Measurements from ENCODE around the gene SYCP3.

The SYCP3 gene

DNA sequence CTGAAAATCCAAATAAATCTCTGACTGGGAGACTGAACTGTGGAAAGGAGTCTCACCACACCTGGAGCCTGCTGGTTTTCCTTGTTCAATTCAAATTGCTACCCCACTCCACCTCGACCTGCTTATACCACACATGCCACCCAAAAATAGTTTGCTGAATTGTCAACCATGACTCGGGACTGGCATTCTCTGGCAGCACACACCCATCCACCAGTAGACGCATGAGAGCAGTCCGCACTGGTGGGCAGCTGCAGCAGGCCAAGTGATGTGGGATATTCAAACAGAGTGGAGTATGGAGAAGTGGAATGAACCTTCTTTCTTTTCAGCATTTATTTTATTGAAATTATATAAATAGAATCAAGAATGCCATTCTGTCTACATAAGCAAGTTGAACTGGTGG is 38.7 kb upstream of the SYCP3 start:
- TF ChIP-seq FOXM1 (IDR thresholded peaks at IDR 0.05; ENCODE audit: borderline replicate concordance, low read depth), result no peak
- no peak for TF ChIP-seq CREB1 (IDR thresholded peaks at IDR 0.05; ENCODE audit: low read depth)
- TF ChIP-seq EGR1 (IDR thresholded peaks at IDR 0.05), result no peak
- no peak for TF ChIP-seq CEBPB (IDR thresholded peaks at IDR 0.05)
- TF ChIP-seq RAD21 (IDR thresholded peaks at IDR 0.05; ENCODE audit: low read depth), result no peak
- TF ChIP-seq ZBTB7A (IDR thresholded peaks at IDR 0.05; ENCODE audit: low read depth), result no peak
- TF ChIP-seq, protein P1, sequence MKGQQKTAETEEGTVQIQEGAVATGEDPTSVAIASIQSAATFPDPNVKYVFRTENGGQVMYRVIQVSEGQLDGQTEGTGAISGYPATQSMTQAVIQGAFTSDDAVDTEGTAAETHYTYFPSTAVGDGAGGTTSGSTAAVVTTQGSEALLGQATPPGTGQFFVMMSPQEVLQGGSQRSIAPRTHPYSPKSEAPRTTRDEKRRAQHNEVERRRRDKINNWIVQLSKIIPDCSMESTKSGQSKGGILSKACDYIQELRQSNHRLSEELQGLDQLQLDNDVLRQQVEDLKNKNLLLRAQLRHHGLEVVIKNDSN (IDR thresholded peaks at IDR 0.05), result no peak
- TF ChIP-seq, protein P2, sequence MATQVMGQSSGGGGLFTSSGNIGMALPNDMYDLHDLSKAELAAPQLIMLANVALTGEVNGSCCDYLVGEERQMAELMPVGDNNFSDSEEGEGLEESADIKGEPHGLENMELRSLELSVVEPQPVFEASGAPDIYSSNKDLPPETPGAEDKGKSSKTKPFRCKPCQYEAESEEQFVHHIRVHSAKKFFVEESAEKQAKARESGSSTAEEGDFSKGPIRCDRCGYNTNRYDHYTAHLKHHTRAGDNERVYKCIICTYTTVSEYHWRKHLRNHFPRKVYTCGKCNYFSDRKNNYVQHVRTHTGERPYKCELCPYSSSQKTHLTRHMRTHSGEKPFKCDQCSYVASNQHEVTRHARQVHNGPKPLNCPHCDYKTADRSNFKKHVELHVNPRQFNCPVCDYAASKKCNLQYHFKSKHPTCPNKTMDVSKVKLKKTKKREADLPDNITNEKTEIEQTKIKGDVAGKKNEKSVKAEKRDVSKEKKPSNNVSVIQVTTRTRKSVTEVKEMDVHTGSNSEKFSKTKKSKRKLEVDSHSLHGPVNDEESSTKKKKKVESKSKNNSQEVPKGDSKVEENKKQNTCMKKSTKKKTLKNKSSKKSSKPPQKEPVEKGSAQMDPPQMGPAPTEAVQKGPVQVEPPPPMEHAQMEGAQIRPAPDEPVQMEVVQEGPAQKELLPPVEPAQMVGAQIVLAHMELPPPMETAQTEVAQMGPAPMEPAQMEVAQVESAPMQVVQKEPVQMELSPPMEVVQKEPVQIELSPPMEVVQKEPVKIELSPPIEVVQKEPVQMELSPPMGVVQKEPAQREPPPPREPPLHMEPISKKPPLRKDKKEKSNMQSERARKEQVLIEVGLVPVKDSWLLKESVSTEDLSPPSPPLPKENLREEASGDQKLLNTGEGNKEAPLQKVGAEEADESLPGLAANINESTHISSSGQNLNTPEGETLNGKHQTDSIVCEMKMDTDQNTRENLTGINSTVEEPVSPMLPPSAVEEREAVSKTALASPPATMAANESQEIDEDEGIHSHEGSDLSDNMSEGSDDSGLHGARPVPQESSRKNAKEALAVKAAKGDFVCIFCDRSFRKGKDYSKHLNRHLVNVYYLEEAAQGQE (IDR thresholded peaks at IDR 0.05; ENCODE audit: low read depth), result no peak
- no peak for TF ChIP-seq TAF1 (IDR thresholded peaks at IDR 0.05; ENCODE audit: low read depth)
- TF ChIP-seq NFIC (IDR thresholded peaks at IDR 0.05), result no peak
- TF ChIP-seq, protein P3, sequence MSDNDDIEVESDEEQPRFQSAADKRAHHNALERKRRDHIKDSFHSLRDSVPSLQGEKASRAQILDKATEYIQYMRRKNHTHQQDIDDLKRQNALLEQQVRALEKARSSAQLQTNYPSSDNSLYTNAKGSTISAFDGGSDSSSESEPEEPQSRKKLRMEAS (IDR thresholded peaks at IDR 0.05), result no peak
- TF ChIP-seq EP300 (IDR thresholded peaks at IDR 0.05; ENCODE audit: borderline replicate concordance), result no peak
- TF ChIP-seq YY1 (IDR thresholded peaks at IDR 0.05; ENCODE audit: low read depth), result no peak
- TF ChIP-seq TCF12 (IDR thresholded peaks at IDR 0.05; ENCODE audit: low read depth), result no peak

DNA sequence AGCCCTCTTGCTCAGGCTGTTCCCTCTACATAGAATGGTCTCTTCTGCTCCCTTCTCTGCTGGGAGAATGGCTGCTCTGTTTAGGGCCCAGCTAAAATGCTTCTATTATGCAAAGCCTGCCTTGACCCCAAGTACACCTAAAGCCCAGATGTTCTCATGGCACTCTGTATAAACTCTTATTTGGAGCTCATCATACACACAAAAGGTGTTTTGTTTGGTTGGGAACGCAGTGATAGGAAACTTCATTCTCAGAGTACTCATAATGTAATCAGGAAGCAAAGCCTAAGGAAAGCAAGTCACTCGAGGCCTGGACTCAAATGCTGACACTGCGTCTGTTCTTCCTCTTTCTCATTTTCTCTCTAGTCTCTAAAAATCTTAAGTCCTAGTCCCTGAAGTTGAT is 38.2 kb upstream of the SYCP3 start:
- TF ChIP-seq NFIC (IDR thresholded peaks at IDR 0.05), result no peak
- TF ChIP-seq FOXM1 (IDR thresholded peaks at IDR 0.05; ENCODE audit: borderline replicate concordance, low read depth), result no peak
- no peak for TF ChIP-seq RAD21 (IDR thresholded peaks at IDR 0.05; ENCODE audit: low read depth)
- no peak for TF ChIP-seq TCF12 (IDR thresholded peaks at IDR 0.05; ENCODE audit: low read depth)
- TF ChIP-seq, protein P3 (IDR thresholded peaks at IDR 0.05), result no peak
- no peak for TF ChIP-seq TAF1 (IDR thresholded peaks at IDR 0.05; ENCODE audit: low read depth)
- TF ChIP-seq, protein P1 (IDR thresholded peaks at IDR 0.05), result no peak
- TF ChIP-seq CREB1 (IDR thresholded peaks at IDR 0.05; ENCODE audit: low read depth), result no peak
- TF ChIP-seq, protein P2 (IDR thresholded peaks at IDR 0.05; ENCODE audit: low read depth), result no peak
- TF ChIP-seq YY1 (IDR thresholded peaks at IDR 0.05; ENCODE audit: low read depth), result no peak
- TF ChIP-seq EP300 (IDR thresholded peaks at IDR 0.05; ENCODE audit: borderline replicate concordance), result no peak
- TF ChIP-seq EGR1 (IDR thresholded peaks at IDR 0.05), result no peak

DNA sequence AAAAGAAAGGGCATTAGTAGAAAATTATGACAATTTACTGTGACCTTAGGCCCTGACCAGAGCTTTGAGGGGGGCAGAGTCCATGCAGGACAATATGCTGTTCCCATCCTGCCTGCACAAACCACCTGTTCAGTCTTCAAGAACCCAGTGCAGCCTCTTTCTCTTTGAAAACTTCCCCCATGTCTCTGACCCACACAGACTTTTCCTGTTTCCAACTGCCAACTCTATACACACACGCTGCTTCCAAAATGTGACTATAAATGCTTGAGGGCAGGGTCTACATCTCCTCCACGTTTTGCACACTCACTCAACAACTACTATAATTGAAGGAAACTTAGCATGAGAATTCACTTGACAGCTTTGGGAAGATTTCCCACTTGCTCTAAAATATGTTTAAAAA is 36.6 kb upstream of the SYCP3 start:
- TF ChIP-seq YY1 (IDR thresholded peaks at IDR 0.05; ENCODE audit: low read depth) (no peak), FOXM1 (IDR thresholded peaks at IDR 0.05; ENCODE audit: borderline replicate concordance, low read depth) (no peak), EGR1 (IDR thresholded peaks at IDR 0.05) (no peak), TAF1 (IDR thresholded peaks at IDR 0.05; ENCODE audit: low read depth) (no peak), EP300 (IDR thresholded peaks at IDR 0.05; ENCODE audit: borderline replicate concordance) (no peak), CREB1 (IDR thresholded peaks at IDR 0.05; ENCODE audit: low read depth) (no peak), ZBTB7A (IDR thresholded peaks at IDR 0.05; ENCODE audit: low read depth) (no peak), RAD21 (IDR thresholded peaks at IDR 0.05; ENCODE audit: low read depth) (no peak), NFIC (IDR thresholded peaks at IDR 0.05) (no peak), CEBPB (IDR thresholded peaks at IDR 0.05) (no peak), TCF12 (IDR thresholded peaks at IDR 0.05; ENCODE audit: low read depth) (no peak), TEAD4 (IDR thresholded peaks at IDR 0.05) (no peak)
- TF ChIP-seq, protein P1 (IDR thresholded peaks at IDR 0.05), result no peak
- TF ChIP-seq, protein P2 (IDR thresholded peaks at IDR 0.05; ENCODE audit: low read depth), result no peak
- TF ChIP-seq, protein P3 (IDR thresholded peaks at IDR 0.05), result no peak

Measured in Ishikawa (cell line).